GM12878 (cell line): ENCODE measurements around the gene SSMEM1. TPM values are rescaled to one million over a fixed set of nuclear protein-coding genes. Genes with fewer than 3 reads are reported as not detected.

Source experiments
- ATAC-seq: fragments of 200-7000 bp; cut with Tn5 transposase; 3 replicates; pipeline ENCODE4 v1.9.1; 2020; ENCODE audit warnings: mild to moderate bottlenecking, moderate library complexity
- BruUV-seq: library from RNA; stranded (reverse); fragments of 400-500 nt; replicated peaks from 2 replicates; lab custom pipeline; 2021; lab: Mats Ljungman, UMichigan
- CTCF ChIA-PET: fragments of 300-600 bp; sonication (Branson Sonifier 250); formaldehyde crosslinking; extraction: SDS; loops from one replicate; lab custom pipeline; 2021; ENCODE audit warnings: inconsistent platforms; lab: Yijun Ruan, JAX
- POLR2A ChIA-PET: fragments of 350-600 bp; formaldehyde crosslinking; extraction: SDS; loops from one replicate; lab custom pipeline; 2021; ENCODE audit warnings: inconsistent platforms; lab: Charles Lee
- RAD21 ChIA-PET: fragments of 300-600 bp; sonication (Branson Sonifier 250); formaldehyde crosslinking; loops from one replicate; lab custom pipeline; 2023; ENCODE audit warnings: antibody characterized with exemption; ENCODE audit not compliant: unreplicated experiment; lab: Charles Lee
- SMC1A ChIA-PET: fragments of 300-600 bp; sonication (Branson Sonifier 250); formaldehyde crosslinking; loops from one replicate; lab custom pipeline; 2023; ENCODE audit not compliant: unreplicated experiment, uncharacterized antibody; lab: Charles Lee
- DNase-seq: peaks from one replicate; pipeline ENCODE4 v3.0.0-alpha.2; 2011; ENCODE audit warnings: low read depth, low spot score
- FAIRE-seq: peaks from 3 replicates; lab custom pipeline; 2011; peaks lifted over from hg19 to GRCh38; lab: Jason Lieb, UNC
- H2AFZ ChIP-seq: 2 replicates; pipeline ENCODE4 v1.6.0; 2011; ENCODE audit warnings: low read depth, low read length, control low read depth; ENCODE audit not compliant: control insufficient read depth
- H3K27ac ChIP-seq: 2 replicates; pipeline ENCODE4 v1.5.1; 2011; ENCODE audit warnings: control low read depth; ENCODE audit not compliant: control insufficient read depth, insufficient read depth
- H3K27me3 ChIP-seq, 2 experiments: replicated peaks in 1 of 2; 2 replicates each; pipeline versions ENCODE4 v1.6.0 to v1.6.1; 2011; ENCODE audit warnings: low read length in 1 of 2; ENCODE audit not compliant: control insufficient read depth in 2 of 2, insufficient read depth in 2 of 2
- H3K36me3 ChIP-seq, 2 experiments: 2 replicates each; pipeline ENCODE4 v1.5.1; 2011; ENCODE audit warnings: low read length in 1 of 2; ENCODE audit not compliant: control insufficient read depth in 2 of 2, insufficient read depth in 2 of 2
- H3K4me1 ChIP-seq: 2 replicates; pipeline ENCODE4 v1.6.1; 2011; ENCODE audit warnings: mild to moderate bottlenecking, low read length, moderate library complexity, mixed read lengths; ENCODE audit not compliant: control insufficient read depth, insufficient read depth
- H3K4me2 ChIP-seq: 2 replicates; pipeline ENCODE4 v1.6.0; 2011; ENCODE audit warnings: control low read depth; ENCODE audit not compliant: control insufficient read depth, insufficient read depth
- H3K4me3 ChIP-seq: fragments of 200-600 bp; sonication (generic); 2 replicates; pipeline ENCODE4 v1.5.1; 2016
- H3K79me2 ChIP-seq: 2 replicates; pipeline ENCODE4 v1.6.0; 2011; ENCODE audit warnings: low read length; ENCODE audit not compliant: control insufficient read depth, insufficient read depth
- H3K9ac ChIP-seq: 2 replicates; pipeline ENCODE4 v1.8.0; 2011; ENCODE audit warnings: low read length, control low read depth, mixed read lengths; ENCODE audit not compliant: control insufficient read depth, insufficient read depth
- H3K9me3 ChIP-seq: replicated peaks from 3 replicates; pipeline ENCODE4 v1.5.1; 2011; ENCODE audit warnings: mild to moderate bottlenecking, low read length; ENCODE audit not compliant: control insufficient read depth, insufficient read depth
- H4K20me1 ChIP-seq: 2 replicates; pipeline ENCODE4 v1.6.0; 2011; ENCODE audit not compliant: control insufficient read depth, insufficient read depth
- MYB ChIP-seq: fragments of 150-350 bp; IDR thresholded peaks from 2 replicates; pipeline ENCODE4 v1.6.1; 2014; ENCODE audit warnings: mild to moderate bottlenecking, low read depth, low read length, borderline replicate concordance
- WGBS: methylation state at CpG from one replicate; pipeline ENCODE4 v1.1.6; 2016; ENCODE audit warnings: low lambda C conversion rate; ENCODE audit not compliant: insufficient replicate concordance, insufficient coverage; ENCODE audit errors: missing lambda C conversion rate; 5-methylcytosine and 5-hydroxymethylcytosine counted together
- in situ Hi-C: fragments of 300-500 bp; cut with MboI; formaldehyde crosslinking; loops from 9 replicates; pipeline ENCODE4 v1.14.3; 2018; ENCODE audit warnings: mixed read lengths
- intact Hi-C: fragments of 100-400 bp; cut with micrococcal nuclease; formaldehyde crosslinking; loops from one replicate; pipeline ENCODE4 v1.14.2; 2022; ENCODE audit not compliant: unreplicated experiment
- polyA plus RNA-seq, 11 experiments: library from polyadenylated mRNA; depleted of rRNA in 4 of 11; unstranded in 6 of 11; stranded (reverse) in 5 of 11; fragments of >200 nt; fragmentation: Nextera tagmentation in 4 of 11; fragmentation: Illumina TruSeq in 1 of 11; extraction: Ambion mirVana in 4 of 11; extraction: Trizol in 1 of 11; gene quantifications; 1 replicate in 1 of 11; 2 replicates in 10 of 11; pipeline versions ENCODE4 v1.2.1 to v1.2.3, GENCODE V29; 2011 to 2016; ENCODE audit warnings: inconsistent platforms in 2 of 11, missing spikeins in 2 of 11, low read depth in 1 of 11
- total RNA-seq, 4 experiments: library from RNA; depleted of rRNA in 3 of 4; stranded (reverse); fragments of >200 nt in 3 of 4; fragmentation: Illumina TruSeq in 1 of 4; extraction: Trizol in 1 of 4; gene quantifications; 2 replicates each; pipeline versions ENCODE4 v1.2.1 to v1.2.3, GENCODE V29; 2013 to 2021
- TF ChIP-seq, protein P1 (sequence below): IDR thresholded peaks from 2 replicates; pipeline ENCODE4 v1.6.1; 2011; ENCODE audit warnings: low read depth, low read length, improper control_type of control experiment, borderline replicate concordance
- TF ChIP-seq, protein P2 (sequence below): fragments of 450-650 bp; IDR thresholded peaks from 2 replicates; pipeline ENCODE4 v1.6.1; 2017; ENCODE audit warnings: low read depth, mild to moderate bottlenecking, moderate library complexity

The SSMEM1 gene
- total and polyA plus RNA-seq, 10 of the 15 experiments (the other 5 are each of a cell fraction or from before 2014, with no cell fraction given) = not detected

DNA sequence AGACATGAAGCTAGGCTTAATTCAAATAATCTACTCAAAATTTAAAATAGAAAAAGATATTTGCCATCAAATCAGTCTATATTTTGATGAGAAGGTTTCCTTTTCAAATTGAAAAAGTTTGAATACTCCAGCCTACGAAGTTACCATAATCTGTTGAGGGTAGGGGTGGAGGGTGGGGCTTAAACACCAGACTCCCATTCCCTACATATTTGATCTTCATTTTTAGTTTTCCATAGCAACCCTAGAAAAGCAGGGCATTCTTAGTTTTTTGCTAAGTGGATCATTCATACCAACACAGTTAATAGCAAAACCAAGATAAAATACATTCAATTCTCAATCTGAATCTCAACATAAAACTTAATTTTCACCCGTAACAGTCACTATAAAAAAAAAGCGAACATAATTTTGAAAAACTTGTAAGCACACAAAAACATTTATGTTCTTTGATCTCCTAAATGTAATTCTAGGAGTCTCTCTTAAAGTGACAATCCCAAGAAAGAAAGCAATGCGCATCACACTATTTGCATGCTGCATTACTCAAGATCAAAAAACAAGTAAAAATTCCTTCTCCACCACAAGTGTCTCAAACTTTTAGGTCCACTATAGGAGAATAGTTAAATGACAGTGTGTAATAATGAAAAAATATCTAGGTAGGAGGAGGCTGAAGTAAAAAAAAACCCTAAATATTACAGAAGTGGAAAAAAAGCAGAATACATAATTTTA lies 33.3 kb upstream of the SSMEM1 start:
- no peak for ATAC-seq
- FAIRE-seq = no peak
- no peak overlapping the region for H2AFZ ChIP-seq
- no peaks in the 10 kb centered on the region for H3K9me3 ChIP-seq
- WGBS = 99% methylated on average over 4 of the region's 4 CpGs
- H3K4me1 ChIP-seq = no peaks in the 10 kb centered on the region
- no peaks in the 10 kb centered on the region for H3K27me3 ChIP-seq
- no peaks in the 10 kb centered on the region for H3K79me2 ChIP-seq
- RAD21 ChIA-PET = no interaction called here
- POLR2A ChIA-PET = no interaction called here
- no peak overlapping the region for H3K27ac ChIP-seq
- H3K4me3 ChIP-seq = no peak overlapping the region
- no peak overlapping the region for H3K4me2 ChIP-seq
- in situ Hi-C loops = no loop called here
- H3K9ac ChIP-seq = no peak overlapping the region
- TF ChIP-seq, protein P1, sequence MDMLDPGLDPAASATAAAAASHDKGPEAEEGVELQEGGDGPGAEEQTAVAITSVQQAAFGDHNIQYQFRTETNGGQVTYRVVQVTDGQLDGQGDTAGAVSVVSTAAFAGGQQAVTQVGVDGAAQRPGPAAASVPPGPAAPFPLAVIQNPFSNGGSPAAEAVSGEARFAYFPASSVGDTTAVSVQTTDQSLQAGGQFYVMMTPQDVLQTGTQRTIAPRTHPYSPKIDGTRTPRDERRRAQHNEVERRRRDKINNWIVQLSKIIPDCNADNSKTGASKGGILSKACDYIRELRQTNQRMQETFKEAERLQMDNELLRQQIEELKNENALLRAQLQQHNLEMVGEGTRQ = no peak
- TF ChIP-seq MYB = no peak
- TF ChIP-seq, protein P2, sequence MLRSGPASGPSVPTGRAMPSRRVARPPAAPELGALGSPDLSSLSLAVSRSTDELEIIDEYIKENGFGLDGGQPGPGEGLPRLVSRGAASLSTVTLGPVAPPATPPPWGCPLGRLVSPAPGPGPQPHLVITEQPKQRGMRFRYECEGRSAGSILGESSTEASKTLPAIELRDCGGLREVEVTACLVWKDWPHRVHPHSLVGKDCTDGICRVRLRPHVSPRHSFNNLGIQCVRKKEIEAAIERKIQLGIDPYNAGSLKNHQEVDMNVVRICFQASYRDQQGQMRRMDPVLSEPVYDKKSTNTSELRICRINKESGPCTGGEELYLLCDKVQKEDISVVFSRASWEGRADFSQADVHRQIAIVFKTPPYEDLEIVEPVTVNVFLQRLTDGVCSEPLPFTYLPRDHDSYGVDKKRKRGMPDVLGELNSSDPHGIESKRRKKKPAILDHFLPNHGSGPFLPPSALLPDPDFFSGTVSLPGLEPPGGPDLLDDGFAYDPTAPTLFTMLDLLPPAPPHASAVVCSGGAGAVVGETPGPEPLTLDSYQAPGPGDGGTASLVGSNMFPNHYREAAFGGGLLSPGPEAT = no peak
- SMC1A ChIA-PET = interaction anchor here (5.7 kb wide), 1 partner anchor 10 kb away, joined by 35 read pairs; no protein-coding TSS in a partner anchor
- CTCF ChIA-PET = interaction anchor here (1.3 kb wide), 3 partner anchors 34 to 102 kb away, joined by 3 to 4 read pairs (median 3); no protein-coding TSS in a partner anchor
- peaks cover 4 to 15% of the 10 kb centered on the region in 2 experiments for H3K36me3 ChIP-seq
- no peak for DNase-seq
- intact Hi-C loops = no loop called here
- no peaks in the 10 kb centered on the region for H4K20me1 ChIP-seq
- no TSS peak for BruUV-seq
